HG02938 (cell line): ENCODE measurements around the gene TRDN.
"Not testable (repeated sequence)": the region's sequence is repeated elsewhere in the genome, so short reads cannot be mapped to it uniquely, and the experiment has no call there.

ENCODE experiments used
- ATAC-seq: cut with Tn5 transposase; IDR thresholded peaks from one replicate; pipeline ENCODE4 v1.9.1; 2021; ENCODE audit warnings: mild to moderate bottlenecking, moderate library complexity; ENCODE audit not compliant: unreplicated experiment

The TRDN gene

GRCh38 chr6:123565529-123565928, 71.2 kb downstream of the TRDN start:
- no peak for ATAC-seq

- ATAC-seq = no peak
These were observed 72.4 kb downstream of the TRDN start for GRCh38 chr6:123564361-123564760.

DNA sequence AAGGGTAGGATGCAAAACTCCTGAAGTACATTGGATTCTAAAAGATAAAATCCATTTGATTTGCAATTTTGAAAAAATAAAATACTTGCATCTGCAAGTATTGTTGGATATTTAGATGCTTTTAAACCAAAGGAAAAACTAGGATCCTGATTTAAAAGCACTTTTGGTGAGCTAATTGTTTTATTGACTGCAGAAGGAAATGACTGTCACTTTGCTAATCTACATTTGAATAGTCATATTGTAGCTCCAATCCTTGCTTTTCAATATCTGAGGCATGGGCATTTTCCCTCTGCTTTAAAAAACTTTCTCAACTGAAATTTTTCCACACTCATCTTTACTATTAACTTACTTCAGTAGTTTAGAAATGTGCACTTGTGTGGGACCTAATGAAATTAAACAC, 74.1 kb downstream of the TRDN start:
- no peak for ATAC-seq

- ATAC-seq = no peak
These were observed 74.5 kb downstream of the TRDN start for GRCh38 chr6:123562264-123562663.

DNA sequence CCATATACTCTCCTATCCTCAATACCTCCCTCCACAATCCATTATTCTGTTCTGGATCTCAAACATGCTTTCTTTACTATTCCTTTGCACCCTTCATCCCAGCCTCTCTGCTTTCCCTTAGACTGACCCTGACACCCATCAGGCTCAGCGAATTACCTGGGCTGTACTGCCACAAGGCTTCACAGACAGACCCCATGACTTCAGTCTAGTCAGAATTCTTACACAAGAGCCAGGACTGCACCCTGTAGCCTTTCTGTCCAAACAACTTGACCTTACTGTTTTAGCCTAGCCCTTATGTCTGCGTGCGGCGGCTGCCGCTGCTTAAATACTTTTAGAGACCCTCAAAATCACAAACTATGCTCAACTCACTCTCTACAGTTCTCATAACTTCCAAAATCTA, 76.9 kb downstream of the TRDN start:
- not testable (repeated sequence) for ATAC-seq

GRCh38 chr6:123557474-123557873, 79.3 kb downstream of the TRDN start:
- ATAC-seq = not testable (repeated sequence)

DNA sequence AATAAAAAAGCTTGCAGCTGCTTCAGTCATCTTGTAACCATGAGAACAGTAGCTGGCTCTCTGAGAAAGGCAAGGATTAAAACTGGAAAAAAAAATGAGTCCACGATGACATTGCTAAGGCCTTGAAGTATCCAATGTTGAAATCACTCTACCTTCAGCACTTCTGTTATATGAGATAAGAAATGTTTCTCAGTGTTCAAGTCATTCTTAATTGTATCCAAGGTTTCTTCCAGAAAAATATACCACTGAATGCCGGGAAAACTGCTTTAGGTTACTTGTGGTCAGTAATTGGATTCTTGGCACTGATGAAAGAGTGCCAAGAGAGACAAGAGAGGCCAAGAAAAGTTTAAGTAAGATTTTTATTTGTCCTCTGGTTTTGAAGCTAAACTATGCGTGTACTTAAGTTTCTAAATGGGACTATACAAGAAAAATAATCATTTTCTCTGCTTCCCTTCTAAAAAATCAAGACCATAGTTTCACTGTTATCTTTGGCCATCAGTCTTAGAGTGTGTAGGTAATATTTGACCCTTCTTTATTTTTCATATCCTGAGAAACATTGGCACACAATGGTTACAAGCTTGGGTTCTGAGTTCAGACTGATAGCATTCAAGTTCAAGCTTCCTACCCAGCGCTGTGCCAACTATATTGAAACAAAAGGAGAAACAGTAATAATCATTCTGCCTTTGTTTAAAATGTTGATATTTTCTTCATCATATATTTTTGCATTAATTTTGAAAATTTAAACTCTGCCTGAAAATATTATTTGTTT, 84.6 kb downstream of the TRDN start:
- no peak for ATAC-seq

DNA sequence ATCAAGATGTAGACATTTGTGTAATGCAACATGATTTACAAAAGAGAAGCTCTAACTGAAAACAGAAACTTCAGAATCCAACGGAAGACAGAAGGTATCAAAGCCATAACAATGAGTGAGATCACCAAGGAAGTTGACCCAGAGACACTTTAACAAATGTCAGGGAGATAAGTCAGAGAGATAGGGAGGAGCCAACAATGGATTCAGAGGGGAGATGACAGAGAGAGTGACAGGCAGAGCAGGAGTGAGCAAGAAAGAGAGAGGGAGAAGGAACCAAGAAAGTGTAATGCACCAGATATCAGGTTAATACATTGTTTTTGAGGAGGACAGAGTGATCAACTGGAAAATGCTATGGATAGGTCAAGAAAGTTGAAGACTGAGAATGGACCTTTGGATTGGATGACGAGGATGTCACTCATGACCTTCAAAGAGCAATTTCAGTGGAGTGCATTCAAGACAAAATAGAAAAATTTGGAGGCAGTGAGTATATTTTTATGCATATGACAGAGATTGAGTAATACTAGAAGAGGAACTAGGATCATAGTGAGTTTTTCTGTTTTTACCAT, 86.6 kb downstream of the TRDN start:
- no peak for ATAC-seq

- no peak for ATAC-seq
These were observed 87.3 kb downstream of the TRDN start for GRCh38 chr6:123549476-123549875.

- ATAC-seq = no peak
These were observed 89.4 kb downstream of the TRDN start for GRCh38 chr6:123547216-123547978.

DNA sequence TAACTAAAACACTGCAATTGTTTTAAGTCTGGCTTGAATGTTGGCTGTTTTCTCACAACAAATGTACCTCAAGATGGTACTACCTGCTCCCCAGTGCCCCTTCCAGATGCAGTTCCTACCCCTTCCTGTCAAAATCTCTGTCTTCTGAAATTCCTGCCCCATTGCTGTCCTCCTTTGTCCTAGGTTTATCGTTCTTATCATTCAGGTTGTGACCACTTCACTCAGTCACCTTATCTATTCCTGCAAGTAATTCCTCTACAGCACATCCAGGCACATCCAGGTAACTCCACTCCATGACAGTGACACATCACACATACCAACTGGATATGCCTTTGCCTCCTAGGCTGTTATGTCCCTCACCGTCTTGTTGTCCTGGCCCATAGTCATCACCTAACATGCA, 90.2 kb downstream of the TRDN start:
- ATAC-seq = no peak

DNA sequence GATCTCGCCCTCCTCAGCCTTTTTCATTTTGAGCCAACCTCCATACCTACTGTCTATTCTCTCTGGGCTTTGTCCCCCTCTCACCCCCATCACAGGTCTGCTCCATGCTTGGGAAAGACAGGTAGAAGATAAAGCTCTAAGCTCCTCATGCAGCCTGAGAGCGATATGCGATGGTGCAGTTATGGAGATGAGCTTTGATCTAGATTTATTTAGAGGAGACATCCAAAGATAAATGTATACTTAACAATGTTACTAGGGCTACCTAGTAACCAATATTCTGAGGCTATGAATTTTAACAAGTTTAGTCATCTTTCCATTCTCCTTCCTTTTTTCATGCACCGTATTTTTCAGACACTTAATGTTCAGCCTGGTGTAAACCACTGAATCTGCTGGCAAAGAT, 95.3 kb downstream of the TRDN start:
- no peak for ATAC-seq

DNA sequence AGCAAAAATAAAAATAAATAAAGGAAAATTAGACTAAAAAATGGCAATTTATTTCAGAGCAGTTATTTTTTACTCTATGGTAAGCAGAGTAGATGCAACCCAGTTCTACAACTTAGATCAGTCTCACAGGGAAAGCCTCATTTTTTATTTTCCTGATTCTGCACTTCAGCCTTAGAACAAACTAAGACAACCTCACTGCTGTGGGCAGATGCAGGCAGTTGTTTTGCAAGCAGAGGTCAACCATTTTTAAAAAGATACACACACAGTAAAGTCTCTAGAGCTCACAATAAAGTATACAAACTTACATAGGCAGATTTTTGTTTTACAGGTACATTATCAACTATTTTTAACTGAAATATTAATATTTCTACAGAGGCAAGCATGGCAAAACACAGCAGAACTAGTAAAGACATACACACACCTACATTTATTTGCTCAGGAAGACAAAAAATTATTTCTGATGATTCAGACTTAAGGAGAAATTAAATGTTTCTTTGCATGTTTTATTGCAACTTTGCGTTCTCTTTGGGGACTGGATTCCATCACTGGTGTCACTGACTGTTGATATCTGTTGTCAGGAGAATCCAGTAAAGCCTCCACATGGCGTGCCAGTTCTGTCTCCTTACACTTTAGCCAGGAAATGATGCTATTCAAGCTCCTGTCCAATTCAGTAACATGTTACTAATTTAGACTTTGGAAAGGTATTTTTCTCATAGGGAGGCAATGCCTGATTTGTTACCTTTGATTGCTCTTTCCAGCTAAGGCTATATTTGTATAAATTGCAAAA, 102.7 kb downstream of the TRDN start:
- no peak for ATAC-seq

DNA sequence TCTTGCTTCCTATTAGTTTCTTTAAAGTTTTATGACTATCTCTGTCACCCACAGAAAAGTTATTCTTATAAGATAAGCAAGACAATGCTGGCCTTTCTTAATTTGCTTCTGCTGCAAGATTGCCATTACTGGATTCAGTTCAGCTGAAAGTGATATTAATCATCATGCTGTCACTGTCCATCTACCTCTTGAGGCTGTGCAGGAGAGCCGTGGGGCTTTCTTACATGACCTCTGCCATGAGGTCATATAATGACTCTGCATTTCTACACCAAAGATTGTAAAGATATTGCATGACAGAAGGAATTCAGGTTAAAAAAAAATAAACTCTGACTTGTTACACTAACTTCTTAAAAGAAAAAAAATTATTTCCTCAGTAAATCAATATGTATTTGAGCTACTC, 106.9 kb downstream of the TRDN start:
- no peak for ATAC-seq

- ATAC-seq = no peak
These were observed 107.7 kb downstream of the TRDN start for GRCh38 chr6:123529058-123529457.

- ATAC-seq = no peak
These were observed 109.3 kb downstream of the TRDN start for GRCh38 chr6:123527406-123527805.

- ATAC-seq = peak; percentile 52
These were observed 110.6 kb downstream of the TRDN start for GRCh38 chr6:123526128-123526527.

GRCh38 chr6:123524781-123525180, 112.0 kb downstream of the TRDN start:
- no peak for ATAC-seq

- no peak for ATAC-seq
These were observed 116.5 kb downstream of the TRDN start for GRCh38 chr6:123520217-123520616.

DNA sequence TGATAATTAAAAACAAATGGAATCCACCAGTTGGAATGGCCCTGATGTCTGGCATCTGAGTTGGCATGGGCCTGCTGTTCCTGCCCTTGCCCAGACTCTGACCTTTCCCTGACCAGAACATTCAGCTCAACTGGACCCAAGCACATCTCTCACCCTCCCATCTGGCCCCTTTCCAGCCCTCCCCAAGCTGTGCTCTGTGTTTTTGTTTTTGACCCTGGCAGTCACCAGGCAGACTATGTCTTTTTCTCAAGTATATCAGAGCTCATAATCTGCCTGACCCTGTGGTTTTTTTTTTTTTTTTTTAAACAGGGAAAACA, 117.6 kb downstream of the TRDN start:
- ATAC-seq = no peak

DNA sequence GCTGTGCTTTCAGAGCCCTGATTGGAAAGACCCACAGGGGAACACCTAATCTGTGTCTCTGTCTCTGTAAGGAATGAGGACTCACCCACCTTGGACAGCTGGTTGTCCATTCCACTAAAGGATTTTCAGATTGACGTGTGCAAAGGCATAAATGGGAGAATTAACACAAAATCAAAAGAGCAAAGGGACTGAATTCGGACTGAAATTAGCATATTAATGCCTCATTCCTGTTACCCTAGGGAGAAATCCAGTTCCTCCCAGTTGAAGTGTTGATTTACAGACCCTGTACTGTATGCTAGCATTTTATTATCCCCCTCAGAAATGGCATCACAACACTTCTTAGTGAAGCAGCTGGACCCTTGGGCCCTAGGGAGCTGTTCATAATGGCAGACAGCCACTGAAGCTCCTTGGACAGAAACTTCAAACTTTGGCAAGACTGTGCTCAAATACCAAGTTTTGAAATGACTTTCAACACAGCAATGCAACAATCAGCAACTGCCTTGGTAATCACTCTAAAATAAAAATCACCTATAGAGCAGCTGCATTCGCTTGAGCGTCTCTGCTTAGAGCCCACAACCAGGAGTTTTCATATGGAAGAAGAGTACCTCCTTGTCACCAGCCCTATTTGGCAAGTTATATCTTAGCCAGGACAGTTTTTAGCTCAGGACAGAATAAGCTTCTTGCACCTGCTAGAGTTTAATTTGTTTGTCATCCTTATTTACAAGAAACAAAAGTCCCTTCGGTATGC, 118.1 kb downstream of the TRDN start:
- no peak for ATAC-seq
